Body of pancreas (tissue), 4 donors: Measurements from ENCODE around the gene ADAT2. TPM values are rescaled to one million over a fixed set of nuclear protein-coding genes. Genes with fewer than 3 reads are reported as not detected.

Experiments used
- ATAC-seq: fragments of 150-250 bp; one replicate; pipeline ENCODE4 v1.9.1; 2016
- DNase-seq, 4 donors: peaks; one replicate each; pipeline ENCODE4 v3.0.0-alpha.2; 2019
- H3K27ac ChIP-seq, 4 donors: fragments of 200-600 bp; sonication (generic); 1 replicate in 3 of 4; 2 replicates in 1 of 4; pipeline versions ENCODE4 v1.5.1 to v1.6.1; 2016 to 2019; ENCODE audit warnings: mild to moderate bottlenecking in 1 of 4, mixed read lengths in 1 of 4, moderate library complexity in 1 of 4
- H3K27me3 ChIP-seq, 2 donors: fragments of 200-600 bp; sonication (generic); one replicate each; pipeline ENCODE4 v1.6.0; 2016; ENCODE audit warnings: mild to moderate bottlenecking in 1 of 2
- H3K36me3 ChIP-seq, 2 donors: fragments of 200-600 bp; sonication (generic); replicated peaks in 1 of 2; 2 replicates each; pipeline ENCODE4 v1.5.1; 2016; ENCODE audit warnings: low read depth in 2 of 2; ENCODE audit not compliant: insufficient read depth in 1 of 2
- H3K4me1 ChIP-seq: fragments of 200-600 bp; sonication (generic); one replicate; pipeline ENCODE4 v1.6.0; 2016
- H3K4me3 ChIP-seq, 2 donors: fragments of 200-600 bp; sonication (generic); 1 replicate in 1 of 2; 2 replicates in 1 of 2; pipeline ENCODE4 v1.5.1; 2016 to 2019
- H3K9me3 ChIP-seq, 3 donors: fragments of 200-600 bp; sonication (generic); 1 replicate in 2 of 3; 2 replicates in 1 of 3; pipeline ENCODE4 v1.5.1; 2016
- POLR2A ChIP-seq, 3 donors: fragments of 450-650 bp; IDR thresholded peaks; one replicate each; pipeline ENCODE4 v1.6.1; 2016; ENCODE audit warnings: antibody characterized with exemption in 3 of 3, mild to moderate bottlenecking in 2 of 3
- WGBS, 2 donors: methylation state at CpG; one replicate each; pipeline ENCODE4 v1.1.5; 2017; 5-methylcytosine and 5-hydroxymethylcytosine counted together
- intact Hi-C: fragments of 100-400 bp; cut with DNase I; formaldehyde crosslinking; loops from one replicate; pipeline ENCODE4 v1.15.1; 2023
- total RNA-seq, 2 donors: library from RNA; depleted of rRNA; stranded (reverse); fragments of >200 nt; gene quantifications; one replicate each; pipeline ENCODE4 v1.1.0, GENCODE V29; 2016
- TF ChIP-seq, protein P1 (sequence below), 7 experiments: fragments of 450-650 bp in 4 of 7; fragments of 200-600 bp in 3 of 7; sonication (generic) in 3 of 7; IDR thresholded peaks; one replicate each; pipeline ENCODE4 v1.5.1; 2016 to 2019; ENCODE audit warnings: antibody characterized with exemption in 7 of 7

ADAT2 gene
- total RNA-seq, 2 donors from 2014 or later = 6.9 to 7.8 TPM

DNA sequence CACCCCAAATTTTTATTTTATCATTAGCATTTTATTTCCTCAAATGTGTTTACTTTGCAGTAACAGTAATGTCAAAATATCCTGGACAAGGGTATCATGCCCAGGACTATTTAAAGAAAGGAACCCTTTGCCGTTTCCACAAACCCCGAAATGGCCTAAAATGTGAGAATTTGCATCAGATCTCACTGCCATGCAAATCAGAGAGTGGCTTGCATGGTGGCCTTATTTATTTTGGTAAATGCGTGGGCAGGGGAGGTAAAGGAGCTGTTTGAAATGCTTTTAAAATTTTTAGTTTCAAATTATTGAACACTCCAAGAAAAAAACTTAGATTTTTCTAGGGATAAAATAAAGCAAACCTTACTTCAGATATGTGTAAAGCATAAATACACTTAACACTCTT lies 43.8 kb downstream of the ADAT2 start:
- ATAC-seq = no peak
- WGBS, 2 donors = 81 to 83% methylated on average over 3 of the region's 3 CpGs
- Histone ChIP-seq H3K4me1 (peaks cover 4% of the 10 kb centered on the region), H3K27ac (no peak overlapping the region), H3K27me3 (no peaks in the 10 kb centered on the region), H3K9me3 (no peaks in the 10 kb centered on the region), H3K4me3 (no peak overlapping the region), H3K36me3 (no peaks in the 10 kb centered on the region)
- intact Hi-C loops = no loop called here
- TF ChIP-seq POLR2A (IDR thresholded peaks at IDR 0.05) = no peak
- TF ChIP-seq, protein P1, sequence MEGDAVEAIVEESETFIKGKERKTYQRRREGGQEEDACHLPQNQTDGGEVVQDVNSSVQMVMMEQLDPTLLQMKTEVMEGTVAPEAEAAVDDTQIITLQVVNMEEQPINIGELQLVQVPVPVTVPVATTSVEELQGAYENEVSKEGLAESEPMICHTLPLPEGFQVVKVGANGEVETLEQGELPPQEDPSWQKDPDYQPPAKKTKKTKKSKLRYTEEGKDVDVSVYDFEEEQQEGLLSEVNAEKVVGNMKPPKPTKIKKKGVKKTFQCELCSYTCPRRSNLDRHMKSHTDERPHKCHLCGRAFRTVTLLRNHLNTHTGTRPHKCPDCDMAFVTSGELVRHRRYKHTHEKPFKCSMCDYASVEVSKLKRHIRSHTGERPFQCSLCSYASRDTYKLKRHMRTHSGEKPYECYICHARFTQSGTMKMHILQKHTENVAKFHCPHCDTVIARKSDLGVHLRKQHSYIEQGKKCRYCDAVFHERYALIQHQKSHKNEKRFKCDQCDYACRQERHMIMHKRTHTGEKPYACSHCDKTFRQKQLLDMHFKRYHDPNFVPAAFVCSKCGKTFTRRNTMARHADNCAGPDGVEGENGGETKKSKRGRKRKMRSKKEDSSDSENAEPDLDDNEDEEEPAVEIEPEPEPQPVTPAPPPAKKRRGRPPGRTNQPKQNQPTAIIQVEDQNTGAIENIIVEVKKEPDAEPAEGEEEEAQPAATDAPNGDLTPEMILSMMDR (IDR thresholded peaks at IDR 0.05) = no peak
- no peak for DNase-seq

DNA sequence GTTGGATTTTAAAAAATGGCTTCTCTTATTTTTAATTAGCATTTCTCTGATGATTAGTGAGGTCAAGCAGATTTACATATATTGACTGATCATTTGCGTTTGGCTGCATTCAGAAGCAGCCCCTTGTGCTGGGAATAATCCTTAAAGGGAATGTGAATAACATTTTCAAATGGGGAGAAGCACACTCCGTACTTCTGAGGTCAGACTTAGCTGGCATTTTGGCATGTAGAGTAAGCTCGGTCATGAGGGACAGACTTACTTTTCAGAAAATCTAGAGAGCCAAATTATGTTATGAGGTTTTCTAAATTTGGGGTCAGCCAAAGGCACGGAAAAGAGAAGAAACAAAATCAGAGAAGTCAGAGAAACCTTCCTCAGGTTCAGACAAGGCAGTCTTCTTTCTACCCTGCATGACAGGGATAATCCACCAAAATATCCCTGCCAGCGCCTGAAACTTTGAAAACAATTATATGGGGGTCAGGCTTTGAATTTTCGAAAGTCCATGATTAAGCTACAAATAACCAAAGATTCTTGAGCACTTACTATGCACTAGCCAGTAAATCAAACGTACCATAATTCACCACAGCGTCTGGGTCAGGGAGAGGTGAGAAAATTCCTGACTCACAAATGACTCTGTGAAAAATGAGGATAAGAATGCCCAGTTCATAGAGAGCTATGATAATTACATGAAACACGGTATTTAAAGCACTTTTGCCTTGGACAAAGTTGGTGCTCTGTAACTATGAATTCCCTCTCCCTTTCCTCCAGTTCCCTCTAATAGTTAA lies 44.9 kb downstream of the ADAT2 start:
- intact Hi-C loops = no loop called here

DNA sequence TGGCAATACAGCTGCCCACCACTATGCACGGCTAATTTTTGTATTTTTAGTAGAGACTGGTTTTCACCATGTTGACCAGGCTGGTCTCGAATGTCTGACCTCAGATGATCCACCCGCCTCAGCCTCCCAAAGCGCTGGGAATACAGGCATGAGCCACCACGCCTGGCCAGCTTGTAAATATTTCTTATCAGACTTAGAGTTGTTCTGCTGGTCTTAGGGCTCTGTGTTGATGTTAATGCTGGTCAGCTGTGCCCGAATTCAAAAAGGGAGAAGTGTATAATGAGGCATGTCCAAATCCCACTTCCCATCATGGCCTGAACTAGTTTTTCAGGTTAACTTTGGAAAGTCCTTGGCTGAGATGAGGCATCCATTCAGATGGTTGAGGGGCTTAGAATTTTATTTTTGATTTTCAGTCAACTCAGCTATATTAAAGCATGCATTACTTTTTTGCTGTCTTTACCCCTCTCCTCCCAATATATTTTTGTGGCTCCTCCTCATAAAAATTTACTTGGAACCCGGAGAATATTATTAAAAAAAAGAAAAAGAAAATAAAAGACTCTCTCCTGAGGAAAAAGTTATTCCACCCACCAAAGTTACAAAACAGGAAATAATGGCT lies 47.7 kb downstream of the ADAT2 start:
- H3K27ac ChIP-seq = no peak overlapping the region
- no peak for TF ChIP-seq POLR2A (IDR thresholded peaks at IDR 0.05)
- TF ChIP-seq, protein P1 (IDR thresholded peaks at IDR 0.05) = no peak
- H3K36me3 ChIP-seq = no peaks in the 10 kb centered on the region
- ATAC-seq (no peak), DNase-seq (no peak)
- H3K4me1 ChIP-seq = no peaks in the 10 kb centered on the region
- 81 to 86% methylated on average over 7 of the region's 7 CpGs for WGBS, 2 donors
- H3K9me3 ChIP-seq = no peaks in the 10 kb centered on the region
- intact Hi-C loops = no loop called here
- H3K27me3 ChIP-seq = no peaks in the 10 kb centered on the region
- H3K4me3 ChIP-seq = no peak overlapping the region

More for the DNA sequence above, 44.9 kb downstream of the ADAT2 start:
- ATAC-seq (no peak), DNase-seq (no peak)
- no peaks in the 10 kb centered on the region for H3K36me3 ChIP-seq
- 57 to 61% methylated on average over 9 of the region's 9 CpGs for WGBS, 2 donors
- TF ChIP-seq, protein P1 (IDR thresholded peaks at IDR 0.05) = no peak
- no peak for TF ChIP-seq POLR2A (IDR thresholded peaks at IDR 0.05)
- H3K4me1 ChIP-seq = no peaks in the 10 kb centered on the region
- H3K9me3 ChIP-seq = no peaks in the 10 kb centered on the region
- H3K27me3 ChIP-seq = no peaks in the 10 kb centered on the region
- no peak overlapping the region for H3K4me3 ChIP-seq
- no peak overlapping the region for H3K27ac ChIP-seq

DNA sequence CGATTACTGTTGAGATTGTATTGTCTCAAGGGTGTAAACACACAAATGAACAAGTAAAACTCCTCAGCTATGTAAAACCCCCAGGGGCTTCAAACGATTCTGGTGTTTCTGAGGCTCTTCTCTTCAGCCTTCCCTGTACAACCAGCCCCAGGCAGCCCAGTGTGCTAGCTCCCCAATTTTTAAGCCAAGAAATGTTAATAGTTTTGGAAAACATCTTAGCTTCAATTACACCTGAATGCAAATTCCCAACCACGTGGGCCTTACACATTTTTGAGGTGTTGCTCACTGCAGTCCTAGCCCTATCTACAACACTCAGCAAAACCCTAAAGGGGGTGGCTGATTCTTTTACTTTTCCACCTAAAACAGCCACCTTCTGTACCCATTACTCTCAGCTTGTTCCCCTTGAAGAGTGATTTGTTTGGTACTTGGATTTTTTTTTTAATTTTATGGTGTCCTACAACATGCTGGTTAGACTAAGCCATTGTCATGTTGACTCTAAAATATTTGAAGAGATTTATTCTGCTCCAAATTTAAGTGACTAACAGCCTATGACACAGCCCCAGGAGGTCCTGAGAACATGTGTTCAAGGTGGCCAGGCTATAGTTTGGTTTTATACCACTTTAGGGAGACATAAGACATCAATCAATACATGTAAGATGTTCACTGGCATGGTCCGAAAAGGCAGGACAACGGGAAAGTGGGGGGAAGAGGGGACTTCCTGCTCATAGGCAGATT lies 48.7 kb downstream of the ADAT2 start:
- intact Hi-C loops = no loop called here
- DNase-seq (no peak), ATAC-seq (no peak)
- no peak for TF ChIP-seq POLR2A (IDR thresholded peaks at IDR 0.05)
- TF ChIP-seq, protein P1 (IDR thresholded peaks at IDR 0.05) = no peak
- Histone ChIP-seq H3K36me3 (no peaks in the 10 kb centered on the region), H3K4me3 (no peak overlapping the region), H3K27ac (no peak overlapping the region), H3K9me3 (no peaks in the 10 kb centered on the region), H3K27me3 (no peaks in the 10 kb centered on the region), H3K4me1 (no peaks in the 10 kb centered on the region)
- WGBS, 2 donors = 71 to 77% methylated on average over 5 of the region's 5 CpGs
